Measurements from ENCODE around the gene GUSB. TPM values are rescaled to one million over a fixed set of nuclear protein-coding genes. Genes with fewer than 3 reads are reported as not detected.

Gene GUSB
- total and polyA plus RNA-seq, 10 of the 15 experiments (the other 5 are each of a cell fraction or from before 2014, with no cell fraction given) = 9.8 to 71.2 (median 45.4) TPM

GRCh38 chr7:66013938-66014337 is 31.9 kb upstream of the GUSB start:
- no peak for ATAC-seq
- DNase-seq (ENCODE audit: low read depth, low spot score) = no peak
- H3K4me3 ChIP-seq = no peak overlapping the region
- no peak overlapping the region for H2AFZ ChIP-seq (ENCODE audit: control insufficient read depth, low read depth, low read length)
- no peak overlapping the region for H3K4me2 ChIP-seq (ENCODE audit: control insufficient read depth, insufficient read depth)
- H4K20me1 ChIP-seq (ENCODE audit: control insufficient read depth, insufficient read depth) = no peaks in the 10 kb centered on the region
- SMC1A ChIA-PET (ENCODE audit: uncharacterized antibody, unreplicated experiment) = no interaction called here
- CTCF ChIA-PET = interaction anchor here (1.3 kb wide), 1 partner anchor 11 kb away, joined by 3 read pairs; no protein-coding TSS in a partner anchor
- no peaks in the 10 kb centered on the region for H3K36me3 ChIP-seq (ENCODE audit: control insufficient read depth in 2 of 2, insufficient read depth in 2 of 2, low read length in 1 of 2)
- no peaks in the 10 kb centered on the region for H3K4me1 ChIP-seq (ENCODE audit: control insufficient read depth, insufficient read depth, low read length)
- H3K79me2 ChIP-seq (ENCODE audit: control insufficient read depth, insufficient read depth, low read length) = no peaks in the 10 kb centered on the region
- no peaks in the 10 kb centered on the region for H3K9me3 ChIP-seq (replicated peaks; ENCODE audit: control insufficient read depth, insufficient read depth, low read length)
- TF ChIP-seq, protein P1, sequence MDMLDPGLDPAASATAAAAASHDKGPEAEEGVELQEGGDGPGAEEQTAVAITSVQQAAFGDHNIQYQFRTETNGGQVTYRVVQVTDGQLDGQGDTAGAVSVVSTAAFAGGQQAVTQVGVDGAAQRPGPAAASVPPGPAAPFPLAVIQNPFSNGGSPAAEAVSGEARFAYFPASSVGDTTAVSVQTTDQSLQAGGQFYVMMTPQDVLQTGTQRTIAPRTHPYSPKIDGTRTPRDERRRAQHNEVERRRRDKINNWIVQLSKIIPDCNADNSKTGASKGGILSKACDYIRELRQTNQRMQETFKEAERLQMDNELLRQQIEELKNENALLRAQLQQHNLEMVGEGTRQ (IDR thresholded peaks at IDR 0.05; ENCODE audit: borderline replicate concordance, low read depth, low read length) = no peak
- TF ChIP-seq JUND (IDR thresholded peaks at IDR 0.05; ENCODE audit: low read depth, low read length) (no peak), POLR2AphosphoS2 (IDR thresholded peaks at IDR 0.05; ENCODE audit: low read depth, low read length) (no peak), YY1 (IDR thresholded peaks at IDR 0.05; ENCODE audit: low read depth, low read length) (no peak)
- TF ChIP-seq, protein P2, sequence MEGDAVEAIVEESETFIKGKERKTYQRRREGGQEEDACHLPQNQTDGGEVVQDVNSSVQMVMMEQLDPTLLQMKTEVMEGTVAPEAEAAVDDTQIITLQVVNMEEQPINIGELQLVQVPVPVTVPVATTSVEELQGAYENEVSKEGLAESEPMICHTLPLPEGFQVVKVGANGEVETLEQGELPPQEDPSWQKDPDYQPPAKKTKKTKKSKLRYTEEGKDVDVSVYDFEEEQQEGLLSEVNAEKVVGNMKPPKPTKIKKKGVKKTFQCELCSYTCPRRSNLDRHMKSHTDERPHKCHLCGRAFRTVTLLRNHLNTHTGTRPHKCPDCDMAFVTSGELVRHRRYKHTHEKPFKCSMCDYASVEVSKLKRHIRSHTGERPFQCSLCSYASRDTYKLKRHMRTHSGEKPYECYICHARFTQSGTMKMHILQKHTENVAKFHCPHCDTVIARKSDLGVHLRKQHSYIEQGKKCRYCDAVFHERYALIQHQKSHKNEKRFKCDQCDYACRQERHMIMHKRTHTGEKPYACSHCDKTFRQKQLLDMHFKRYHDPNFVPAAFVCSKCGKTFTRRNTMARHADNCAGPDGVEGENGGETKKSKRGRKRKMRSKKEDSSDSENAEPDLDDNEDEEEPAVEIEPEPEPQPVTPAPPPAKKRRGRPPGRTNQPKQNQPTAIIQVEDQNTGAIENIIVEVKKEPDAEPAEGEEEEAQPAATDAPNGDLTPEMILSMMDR (IDR thresholded peaks at IDR 0.05 in 2 of 3, conservative IDR thresholded peaks at IDR 0.05 in 1 of 3; ENCODE audit: control insufficient read depth in 2 of 3, extremely low read depth in 1 of 3, insufficient read depth in 1 of 3, low read depth in 3 of 3, low read length in 3 of 3) = no peak
- in situ Hi-C loops (cut with MboI) (no loop called here), intact Hi-C loops (cut with micrococcal nuclease; ENCODE audit: unreplicated experiment) (no loop called here)
- 34% methylated on average over 5 of the region's 5 CpGs for WGBS (ENCODE audit: insufficient coverage, insufficient replicate concordance, low lambda C conversion rate, missing lambda C conversion rate)
- no TSS peak for BruUV-seq (replicated peaks)
- FAIRE-seq = no peak
- no peaks in the 10 kb centered on the region for H3K27me3 ChIP-seq (replicated peaks in 1 of 2; ENCODE audit: control insufficient read depth in 2 of 2, insufficient read depth in 2 of 2, low read length in 1 of 2)
- H3K9ac ChIP-seq (ENCODE audit: control insufficient read depth, insufficient read depth, low read length) = no peak overlapping the region
- RAD21 ChIA-PET (ENCODE audit: unreplicated experiment) = interaction anchor here (0.5 kb wide), 1 partner anchor 171 kb away, joined by 3 read pairs; no protein-coding TSS in a partner anchor
- no peak overlapping the region for H3K27ac ChIP-seq (ENCODE audit: control insufficient read depth, insufficient read depth)
- POLR2A ChIA-PET = no interaction called here

Measured in GM12878 (cell line).